ENCODE measurements around the gene TMCO4. TPM values are rescaled to one million over a fixed set of nuclear protein-coding genes. Genes with fewer than 3 reads are reported as not detected.

The TMCO4 gene
- total RNA-seq, 1 donor from 2014 or later = 10.2 TPM

DNA sequence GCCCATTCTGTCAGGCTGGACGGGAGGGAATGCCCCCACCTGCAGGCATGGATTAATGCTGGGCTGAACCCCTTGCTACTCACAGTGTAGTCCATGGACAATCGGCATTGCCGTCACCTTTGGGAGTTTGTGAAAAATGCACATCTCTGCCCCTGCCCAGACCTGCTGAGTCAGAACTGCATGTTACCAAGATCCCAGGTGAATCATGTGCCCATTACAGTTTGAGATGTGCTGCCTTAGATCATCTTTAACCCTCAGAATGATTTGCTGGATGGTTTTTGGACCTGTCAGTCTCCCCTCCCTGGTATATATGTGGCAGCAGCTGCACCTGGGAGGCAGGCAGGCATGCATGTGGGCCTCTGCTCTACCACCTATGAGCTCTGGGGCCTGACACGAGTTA lies 120.0 kb downstream of the TMCO4 start:
- Mint-ChIP-seq H3K27ac (no peak overlapping the region), H3K9me3 (no peaks in the 10 kb centered on the region), H3K4me1 (ENCODE audit: unreplicated experiment) (no peaks in the 10 kb centered on the region), H3K4me3 (no peak overlapping the region), H3K27me3 (peaks cover 28% of the 10 kb centered on the region), H3K36me3 (no peaks in the 10 kb centered on the region)
- no peak for DNase-seq (ENCODE audit: extremely low spot score, unreplicated experiment)
- TF ChIP-seq, protein P1, sequence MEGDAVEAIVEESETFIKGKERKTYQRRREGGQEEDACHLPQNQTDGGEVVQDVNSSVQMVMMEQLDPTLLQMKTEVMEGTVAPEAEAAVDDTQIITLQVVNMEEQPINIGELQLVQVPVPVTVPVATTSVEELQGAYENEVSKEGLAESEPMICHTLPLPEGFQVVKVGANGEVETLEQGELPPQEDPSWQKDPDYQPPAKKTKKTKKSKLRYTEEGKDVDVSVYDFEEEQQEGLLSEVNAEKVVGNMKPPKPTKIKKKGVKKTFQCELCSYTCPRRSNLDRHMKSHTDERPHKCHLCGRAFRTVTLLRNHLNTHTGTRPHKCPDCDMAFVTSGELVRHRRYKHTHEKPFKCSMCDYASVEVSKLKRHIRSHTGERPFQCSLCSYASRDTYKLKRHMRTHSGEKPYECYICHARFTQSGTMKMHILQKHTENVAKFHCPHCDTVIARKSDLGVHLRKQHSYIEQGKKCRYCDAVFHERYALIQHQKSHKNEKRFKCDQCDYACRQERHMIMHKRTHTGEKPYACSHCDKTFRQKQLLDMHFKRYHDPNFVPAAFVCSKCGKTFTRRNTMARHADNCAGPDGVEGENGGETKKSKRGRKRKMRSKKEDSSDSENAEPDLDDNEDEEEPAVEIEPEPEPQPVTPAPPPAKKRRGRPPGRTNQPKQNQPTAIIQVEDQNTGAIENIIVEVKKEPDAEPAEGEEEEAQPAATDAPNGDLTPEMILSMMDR (conservative IDR thresholded peaks at IDR 0.05) = no peak

GRCh38 chr1:19678931-19679453 lies 120.7 kb downstream of the TMCO4 start:
- TF ChIP-seq, protein P1 (conservative IDR thresholded peaks at IDR 0.05) = no peak
- DNase-seq (ENCODE audit: extremely low spot score, unreplicated experiment) = no peak
- Mint-ChIP-seq H3K4me1 (ENCODE audit: unreplicated experiment) (no peaks in the 10 kb centered on the region), H3K9me3 (no peaks in the 10 kb centered on the region), H3K36me3 (no peaks in the 10 kb centered on the region), H3K4me3 (no peak overlapping the region), H3K27me3 (peaks cover 32% of the 10 kb centered on the region), H3K27ac (no peak overlapping the region)

- Mint-ChIP-seq H3K4me3 (no peak overlapping the region), H3K36me3 (no peaks in the 10 kb centered on the region), H3K4me1 (ENCODE audit: unreplicated experiment) (no peaks in the 10 kb centered on the region), H3K9me3 (no peaks in the 10 kb centered on the region), H3K27me3 (peaks cover 34% of the 10 kb centered on the region), H3K27ac (no peak overlapping the region)
- DNase-seq (ENCODE audit: extremely low spot score, unreplicated experiment) = no peak
- TF ChIP-seq, protein P1 (conservative IDR thresholded peaks at IDR 0.05) = no peak
These were observed 121.2 kb downstream of the TMCO4 start for GRCh38 chr1:19678493-19678892.

- peaks cover 52% of the 10 kb centered on the region for H3K27me3 Mint-ChIP-seq
- TF ChIP-seq, protein P1 (conservative IDR thresholded peaks at IDR 0.05) = no peak
These were observed 123.2 kb downstream of the TMCO4 start for GRCh38 chr1:19676438-19676922.

DNA sequence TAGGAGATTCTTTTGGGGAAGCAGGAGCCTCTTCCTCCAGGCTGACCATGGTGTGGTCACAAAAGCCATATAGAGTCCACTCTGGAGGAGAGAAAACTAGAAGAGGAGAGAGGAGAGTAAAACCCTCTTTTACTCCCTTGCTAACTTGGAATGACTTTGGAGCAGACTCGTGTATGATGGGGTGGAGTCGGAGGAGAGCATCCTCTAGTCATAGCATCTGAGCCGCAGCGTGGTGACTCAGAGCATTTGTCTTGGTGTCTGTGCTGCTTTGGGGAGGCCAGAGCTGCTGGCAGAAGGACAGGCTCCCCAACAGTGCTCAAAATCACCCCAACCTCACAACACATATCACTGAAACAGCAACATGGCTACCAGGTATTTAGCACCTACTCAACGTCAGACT lies 123.9 kb downstream of the TMCO4 start:
- TF ChIP-seq, protein P1 (conservative IDR thresholded peaks at IDR 0.05) = no peak
- peaks cover 59% of the 10 kb centered on the region for H3K27me3 Mint-ChIP-seq
- no peak overlapping the region for H3K27ac Mint-ChIP-seq
- no peaks in the 10 kb centered on the region for H3K36me3 Mint-ChIP-seq
- no peaks in the 10 kb centered on the region for H3K4me1 Mint-ChIP-seq (ENCODE audit: unreplicated experiment)
- DNase-seq (ENCODE audit: extremely low spot score, unreplicated experiment) = no peak
- H3K4me3 Mint-ChIP-seq = no peak overlapping the region
- no peaks in the 10 kb centered on the region for H3K9me3 Mint-ChIP-seq

More at GRCh38 chr1:19676438-19676922, 123.2 kb downstream of the TMCO4 start:
- DNase-seq (ENCODE audit: extremely low spot score, unreplicated experiment) = no peak
- no peak overlapping the region for H3K27ac Mint-ChIP-seq
- H3K4me1 Mint-ChIP-seq (ENCODE audit: unreplicated experiment) = no peaks in the 10 kb centered on the region
- no peak overlapping the region for H3K4me3 Mint-ChIP-seq
- no peaks in the 10 kb centered on the region for H3K9me3 Mint-ChIP-seq
- H3K36me3 Mint-ChIP-seq = no peaks in the 10 kb centered on the region
